Measurements from ENCODE around the gene HYAL2. TPM values are rescaled to one million over a fixed set of nuclear protein-coding genes. Genes with fewer than 3 reads are reported as not detected.

The HYAL2 gene
- total RNA-seq, 2 donors from 2014 or later: 5.6 to 11.1 TPM

Other genes starting within 250 kb of the HYAL2 start
- gene RBM5, start 233.8 kb downstream of the HYAL2 start, total RNA-seq: 100 to 1,000 TPM; 198 to 270 TPM
- under 1 TPM; 0.12 to 0.81 TPM for gene SEMA3F, start 167.4 kb downstream of the HYAL2 start, total RNA-seq
- gene GNAT1, start 131.1 kb downstream of the HYAL2 start, total RNA-seq: not detected
- gene SLC38A3, start 117.5 kb downstream of the HYAL2 start, total RNA-seq: not detected
- 100 to 1,000 TPM; 331 to 413 TPM for gene GNAI2, start 86.5 kb downstream of the HYAL2 start, total RNA-seq
- gene SEMA3B, start 53.6 kb downstream of the HYAL2 start, total RNA-seq: 1 to 10 TPM in 1 of 2 donors, under 1 TPM in 1; 0.89 to 1.2 TPM
- not detected for gene LSMEM2, start 43.7 kb downstream of the HYAL2 start, total RNA-seq
- gene IFRD2, start 30.3 kb downstream of the HYAL2 start, total RNA-seq: 100 to 1,000 TPM in 1 of 2 donors, 10 to 100 TPM in 1; 84.2 to 225 TPM
- gene HYAL3, start 23.3 kb downstream of the HYAL2 start, total RNA-seq: 1 to 10 TPM; 5.5 to 5.6 TPM
- 10 to 100 TPM; 13.2 to 15.7 TPM for gene NAA80, start 23.3 kb downstream of the HYAL2 start, total RNA-seq
- under 1 TPM; 0.25 to 0.26 TPM for gene HYAL1, start 19.2 kb downstream of the HYAL2 start, total RNA-seq
- 10 to 100 TPM; 26.9 to 31.9 TPM for gene TUSC2, start 5.5 kb upstream of the HYAL2 start, total RNA-seq
- 10 to 100 TPM; 48.2 to 65.4 TPM for gene RASSF1, start 18.1 kb upstream of the HYAL2 start, total RNA-seq
- gene ZMYND10, start 23.0 kb upstream of the HYAL2 start, total RNA-seq: 1 to 10 TPM in 1 of 2 donors, under 1 TPM in 1; 0.95 to 1.4 TPM
- 10 to 100 TPM; 42.3 to 44.6 TPM for gene NPRL2, start 28.0 kb upstream of the HYAL2 start, total RNA-seq
- 10 to 100 TPM; 36.9 to 38.2 TPM for gene CYB561D2, start 28.1 kb upstream of the HYAL2 start, total RNA-seq
- gene TMEM115, start 36.8 kb upstream of the HYAL2 start, total RNA-seq: 10 to 100 TPM; 29.6 to 32.8 TPM
- 1 to 10 TPM; 1.6 to 1.7 TPM for gene CACNA2D2, start 180.9 kb upstream of the HYAL2 start, total RNA-seq
- gene C3orf18, start 245.0 kb upstream of the HYAL2 start, total RNA-seq: 1 to 10 TPM; 5.1 to 6.2 TPM
- 10 to 100 TPM; 31.5 to 48.4 TPM for gene HEMK1, start 246.8 kb upstream of the HYAL2 start, total RNA-seq

Data from natural killer cell treated with Interleukin-12 subunit alpha and Interleukin-12 subunit beta and Interleukin-15 and Interleukin-18, amount 100 ng/mL, for 72 hours (primary cell).